HepG2 (cell line): Measurements from ENCODE around the gene CARD19. TPM values are rescaled to one million over a fixed set of nuclear protein-coding genes. Genes with fewer than 3 reads are reported as not detected.

Experiments used
- AHDC1 ChIP-seq: sonication (generic); formaldehyde crosslinking; IDR thresholded peaks from 2 replicates; pipeline ENCODE4 v1.5.1; 2020; ENCODE audit warnings: mild to moderate bottlenecking, missing genetic modification reagents, borderline replicate concordance
- ARID5B ChIP-seq: IDR thresholded peaks from 2 replicates; pipeline ENCODE4 v1.4.0; 2020; ENCODE audit warnings: mild to moderate bottlenecking, missing genetic modification reagents
- GMEB1 ChIP-seq: sonication (generic); formaldehyde crosslinking; IDR thresholded peaks from 2 replicates; pipeline ENCODE4 v1.5.1; 2020; ENCODE audit warnings: missing genetic modification reagents, mild to moderate bottlenecking, borderline replicate concordance
- NFYC ChIP-seq: IDR thresholded peaks from 2 replicates; pipeline ENCODE4 v1.6.1; 2016; ENCODE audit warnings: missing genetic modification reagents, missing compliant biosample characterization
- POLR2A ChIP-seq, 2 experiments: IDR thresholded peaks; 2 replicates each; pipeline ENCODE4 v1.6.1; 2011; ENCODE audit warnings: low read depth in 2 of 2, low read length in 2 of 2, mild to moderate bottlenecking in 1 of 2, moderate library complexity in 1 of 2; ENCODE audit not compliant: insufficient read depth in 1 of 2
- RFXAP ChIP-seq: sonication (generic); formaldehyde crosslinking; IDR thresholded peaks from 2 replicates; pipeline ENCODE4 v1.4.0; 2020; ENCODE audit warnings: missing genetic modification reagents, borderline replicate concordance
- SNAPC4 ChIP-seq: sonication (generic); formaldehyde crosslinking; IDR thresholded peaks from 2 replicates; pipeline ENCODE4 v1.4.0; 2020; ENCODE audit warnings: mild to moderate bottlenecking, missing genetic modification reagents
- TCF7L2 ChIP-seq: IDR thresholded peaks from 2 replicates; pipeline ENCODE4 v1.6.1; 2011; ENCODE audit warnings: mild to moderate bottlenecking, low read depth, low read length, moderate library complexity
- ZNF431 ChIP-seq: sonication (generic); formaldehyde crosslinking; IDR thresholded peaks from 2 replicates; pipeline ENCODE4 v1.9.0; 2022; ENCODE audit warnings: missing genetic modification reagents, low read depth, mild to moderate bottlenecking, borderline replicate concordance
- ZNF766 ChIP-seq: sonication (generic); formaldehyde crosslinking; IDR thresholded peaks from 2 replicates; pipeline ENCODE4 v1.5.0; 2020; ENCODE audit warnings: missing genetic modification reagents, borderline replicate concordance
- polyA plus RNA-seq, 8 experiments: library from polyadenylated mRNA; depleted of rRNA in 3 of 8; stranded (reverse) in 7 of 8; unstranded in 1 of 8; fragments of >200 nt; fragmentation: Illumina TruSeq in 4 of 8; extraction: Trizol in 4 of 8; gene quantifications; 2 replicates each; pipeline versions ENCODE4 v1.2.1 to v1.2.3, GENCODE V29; 2011 to 2016; ENCODE audit warnings: low read depth in 4 of 8, missing spikeins in 1 of 8, mixed read lengths in 1 of 8; ENCODE audit not compliant: insufficient read depth in 1 of 8
- total RNA-seq, 5 experiments: library from RNA; depleted of rRNA; stranded (reverse); fragments of >200 nt; fragmentation: Illumina TruSeq; extraction: Trizol; gene quantifications; 2 replicates each; pipeline ENCODE4 v1.2.3, GENCODE V29; 2016; ENCODE audit warnings: low read depth in 1 of 5

Gene CARD19
- total and polyA plus RNA-seq, 2 of the 13 experiments (the other 11 are each of a cell fraction or from before 2014, with no cell fraction given), result 18.4 to 47.2 TPM

- TF ChIP-seq ARID5B (CRISPR knock-in tag) (peak; percentile 64; the same call in 1 of the 2 replicates), SNAPC4 (CRISPR knock-in tag) (peak; percentile 28; the same call in 1 of the 2 replicates), RFXAP (CRISPR knock-in tag) (0 out of 2 replicates have a peak, but pooled peaks have one; percentile 56), ZNF431 (CRISPR knock-in tag) (no peak), AHDC1 (CRISPR knock-in tag) (no peak), NFYC (no peak), GMEB1 (CRISPR knock-in tag) (no peak; the same call in 1 of the 2 replicates), POLR2A (IDR thresholded peaks at IDR 0.05; ENCODE audit: insufficient read depth in 1 of 2, low read depth in 2 of 2, low read length in 2 of 2) (0 out of 4 replicates have a peak, but pooled peaks of 1 of the 2 experiments have one; percentile 32), TCF7L2 (no peak), ZNF766 (CRISPR knock-in tag) (no peak)
Observed at GRCh38 chr9:93061791-93062763, 33.9 kb upstream of the CARD19 start (continued).
